Progenitor cell of endocrine pancreas (in vitro differentiated cells): ENCODE measurements around the gene AGBL5. TPM values are rescaled to one million over a fixed set of nuclear protein-coding genes. Genes with fewer than 3 reads are reported as not detected.
"Not testable (repeated sequence)": the region's sequence is repeated elsewhere in the genome, so short reads cannot be mapped to it uniquely, and the experiment has no call there.

Source experiments
- DNase-seq: peaks from one replicate; pipeline ENCODE4 v3.0.0; 2021; ENCODE audit warnings: low spot score; ENCODE audit not compliant: unreplicated experiment
- H3K27ac Mint-ChIP-seq: 2 replicates; pipeline ENCODE4 v1.8.0; 2021; ENCODE audit warnings: mild to moderate bottlenecking, moderate library complexity, mixed read lengths
- H3K27me3 Mint-ChIP-seq: 2 replicates; pipeline ENCODE4 v1.8.0; 2021; ENCODE audit warnings: mixed read lengths
- H3K36me3 Mint-ChIP-seq: 2 replicates; pipeline ENCODE4 v1.8.0; 2022; ENCODE audit warnings: mixed read lengths; ENCODE audit not compliant: insufficient read depth
- H3K4me1 Mint-ChIP-seq: 2 replicates; pipeline ENCODE4 v1.8.0; 2021; ENCODE audit warnings: low read depth, mixed read lengths
- H3K4me3 Mint-ChIP-seq: 2 replicates; pipeline ENCODE4 v1.8.0; 2021; ENCODE audit warnings: low read depth, mild to moderate bottlenecking, moderate library complexity, mixed read lengths
- H3K9me3 Mint-ChIP-seq: 2 replicates; pipeline ENCODE4 v1.8.0; 2021; ENCODE audit warnings: low read depth, mixed read lengths
- total RNA-seq: library from RNA; stranded (reverse); gene quantifications from 2 replicates; pipeline ENCODE4 v1.2.1, GENCODE V29; 2021
- TF ChIP-seq, protein P1 (sequence below): fragments of 200-600 bp; sonication (generic); IDR thresholded peaks from one replicate; pipeline ENCODE4 v1.5.0; 2021; ENCODE audit warnings: antibody characterized with exemption, mild to moderate bottlenecking; ENCODE audit not compliant: unreplicated experiment

AGBL5 gene
- total RNA-seq, 1 donor from 2014 or later = 60.2 TPM

DNA sequence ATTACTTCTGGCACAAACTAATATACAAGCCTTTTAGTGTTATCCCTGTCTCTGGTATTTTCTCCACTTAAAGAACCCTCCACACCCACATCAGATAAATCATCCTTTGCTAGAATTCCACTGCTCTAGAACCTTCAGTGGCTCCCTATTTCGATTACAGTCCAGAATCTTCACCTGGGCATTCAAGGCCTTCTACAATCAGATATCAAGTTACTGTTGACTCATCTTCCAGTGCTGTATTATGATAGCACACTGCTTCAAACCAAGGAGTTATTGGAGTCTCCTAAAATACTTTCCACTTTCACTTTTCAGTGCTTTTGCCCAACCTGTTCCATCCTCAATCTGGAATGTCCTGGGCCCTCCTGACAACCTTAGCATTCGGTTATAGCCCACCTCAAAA is 64.1 kb downstream of the AGBL5 start:
- H3K4me1 Mint-ChIP-seq = peaks cover 3% of the 10 kb centered on the region
- peaks cover 47% of the 10 kb centered on the region for H3K27me3 Mint-ChIP-seq
- no peak for DNase-seq

GRCh38 chr2:27117995-27118524 is 66.6 kb downstream of the AGBL5 start:
- Mint-ChIP-seq H3K9me3 (no peaks in the 10 kb centered on the region), H3K27ac (no peak overlapping the region), H3K4me1 (peaks cover 4% of the 10 kb centered on the region), H3K4me3 (peak overlapping the region; percentile 32), H3K36me3 (no peaks in the 10 kb centered on the region), H3K27me3 (peaks cover 70% of the 10 kb centered on the region)
- TF ChIP-seq, protein P1, sequence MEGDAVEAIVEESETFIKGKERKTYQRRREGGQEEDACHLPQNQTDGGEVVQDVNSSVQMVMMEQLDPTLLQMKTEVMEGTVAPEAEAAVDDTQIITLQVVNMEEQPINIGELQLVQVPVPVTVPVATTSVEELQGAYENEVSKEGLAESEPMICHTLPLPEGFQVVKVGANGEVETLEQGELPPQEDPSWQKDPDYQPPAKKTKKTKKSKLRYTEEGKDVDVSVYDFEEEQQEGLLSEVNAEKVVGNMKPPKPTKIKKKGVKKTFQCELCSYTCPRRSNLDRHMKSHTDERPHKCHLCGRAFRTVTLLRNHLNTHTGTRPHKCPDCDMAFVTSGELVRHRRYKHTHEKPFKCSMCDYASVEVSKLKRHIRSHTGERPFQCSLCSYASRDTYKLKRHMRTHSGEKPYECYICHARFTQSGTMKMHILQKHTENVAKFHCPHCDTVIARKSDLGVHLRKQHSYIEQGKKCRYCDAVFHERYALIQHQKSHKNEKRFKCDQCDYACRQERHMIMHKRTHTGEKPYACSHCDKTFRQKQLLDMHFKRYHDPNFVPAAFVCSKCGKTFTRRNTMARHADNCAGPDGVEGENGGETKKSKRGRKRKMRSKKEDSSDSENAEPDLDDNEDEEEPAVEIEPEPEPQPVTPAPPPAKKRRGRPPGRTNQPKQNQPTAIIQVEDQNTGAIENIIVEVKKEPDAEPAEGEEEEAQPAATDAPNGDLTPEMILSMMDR = no peak
- no peak for DNase-seq

More for the DNA sequence above, 64.1 kb downstream of the AGBL5 start:
- no peak overlapping the region for H3K27ac Mint-ChIP-seq
- TF ChIP-seq, protein P1 = no peak
- no peaks in the 10 kb centered on the region for H3K9me3 Mint-ChIP-seq
- no peak overlapping the region for H3K4me3 Mint-ChIP-seq
- no peaks in the 10 kb centered on the region for H3K36me3 Mint-ChIP-seq

GRCh38 chr2:27118525-27119329 is 67.3 kb downstream of the AGBL5 start, which contains the start of gene CGREF1:
TSS of gene CGREF1 (minus strand) at chr2:27119128. CDS start at chr2:27104366, 14,762 bp downstream.
- H3K9me3 Mint-ChIP-seq = no peaks in the 10 kb centered on the region
- no peak for DNase-seq
- H3K36me3 Mint-ChIP-seq = no peaks in the 10 kb centered on the region
- peaks cover 8% of the 10 kb centered on the region for H3K4me1 Mint-ChIP-seq
- H3K4me3 Mint-ChIP-seq = peak within 1 kb of the TSS; percentile 74
- TF ChIP-seq, protein P1 = no peak
- peaks cover 74% of the 10 kb centered on the region for H3K27me3 Mint-ChIP-seq
- no peak within 1 kb of the TSS for H3K27ac Mint-ChIP-seq

- DNase-seq, H3K27ac Mint-ChIP-seq, H3K9me3 Mint-ChIP-seq, H3K36me3 Mint-ChIP-seq, H3K4me1 Mint-ChIP-seq: not testable (repeated sequence)
- peak overlapping the region; percentile 74 for H3K4me3 Mint-ChIP-seq
- H3K27me3 Mint-ChIP-seq = peaks cover 78% of the 10 kb centered on the region
These were observed 67.8 kb downstream of the AGBL5 start for GRCh38 chr2:27119330-27119670.

Other genes with a start within 250 kb of the AGBL5 start
- gene DPYSL5, start 203.5 kb upstream of the AGBL5 start, total RNA-seq = 70.3 and 75.0 TPM in 2 replicates
- gene MAPRE3, start 81.0 kb upstream of the AGBL5 start, total RNA-seq = 18.0 and 18.6 TPM in 2 replicates
- 54.0 and 55.2 TPM in 2 replicates for gene TMEM214, start 18.7 kb upstream of the AGBL5 start, total RNA-seq
- 245 and 254 TPM in 2 replicates for gene OST4, start 20.0 kb downstream of the AGBL5 start, total RNA-seq
- 1.1 and 2.5 TPM in 2 replicates for gene EMILIN1, start 26.9 kb downstream of the AGBL5 start, total RNA-seq
- gene KHK, start 35.1 kb downstream of the AGBL5 start, total RNA-seq = 4.4 and 5.2 TPM in 2 replicates
- gene CGREF1, start 67.5 kb downstream of the AGBL5 start, total RNA-seq = 0.31 and 0.87 TPM in 2 replicates
- 0.31 and 0.34 TPM in 2 replicates for gene ABHD1, start 72.1 kb downstream of the AGBL5 start, total RNA-seq
- gene PREB, start 83.0 kb downstream of the AGBL5 start, total RNA-seq = 46.9 and 49.7 TPM in 2 replicates
- gene PRR30, start 87.7 kb downstream of the AGBL5 start, total RNA-seq = not detected in 2 replicates
- not detected in 2 replicates for gene TCF23, start 97.3 kb downstream of the AGBL5 start, total RNA-seq
- 96.4 and 107 TPM in 2 replicates for gene ATRAID, start 160.4 kb downstream of the AGBL5 start, total RNA-seq
- gene SLC5A6, start 160.6 kb downstream of the AGBL5 start, total RNA-seq = 66.7 and 70.8 TPM in 2 replicates
- gene CAD, start 165.7 kb downstream of the AGBL5 start, total RNA-seq = 59.3 and 59.7 TPM in 2 replicates
- not detected in 2 replicates for gene SLC30A3, start 211.4 kb downstream of the AGBL5 start, total RNA-seq
- gene DNAJC5G, start 223.8 kb downstream of the AGBL5 start, total RNA-seq = not detected in 2 replicates
- not detected in 2 replicates for gene TRIM54, start 230.8 kb downstream of the AGBL5 start, total RNA-seq